NCI-H2029 treated with DMSO at 0.1 percent for 48 hours (cell line): Measurements from ENCODE around the gene SP7.
"Not testable (repeated sequence)": the region's sequence is repeated elsewhere in the genome, so short reads cannot be mapped to it uniquely, and the experiment has no call there.

Experiments used
- DNase-seq: peaks from one replicate; lab custom pipeline; 2025; lab: John Stamatoyannopoulos, UW

SP7 gene

GRCh38 chr12:53336181-53336681 is at the start of gene SP7:
SP7 (minus strand) TSS chr12:53336354; CDS start chr12:53335646, 708 bp downstream.
- no peak for DNase-seq

GRCh38 chr12:53383258-53383657 is 47.1 kb upstream of the SP7 start:
- DNase-seq: no peak

GRCh38 chr12:53381731-53382630 is 45.8 kb upstream of the SP7 start:
- DNase-seq: no peak

- DNase-seq: no peak
These were observed 44.9 kb upstream of the SP7 start for GRCh38 chr12:53380794-53381730.

GRCh38 chr12:53380104-53380793 is 44.1 kb upstream of the SP7 start, which contains the start of gene SP1:
SP1 (plus strand) TSS chr12:53380176; CDS start chr12:53380292, 116 bp downstream.
- DNase-seq: peak; percentile 44

GRCh38 chr12:53379389-53380103 is 43.4 kb upstream of the SP7 start:
- peak; percentile 100 for DNase-seq

- DNase-seq: peak; percentile 79
These were observed 42.7 kb upstream of the SP7 start for GRCh38 chr12:53378724-53379388.

- no peak for DNase-seq
These were observed 42.1 kb upstream of the SP7 start for GRCh38 chr12:53378222-53378621.

- DNase-seq: no peak
These were observed 40.6 kb upstream of the SP7 start for GRCh38 chr12:53376747-53377146.

- not testable (repeated sequence) for DNase-seq
These were observed 38.1 kb upstream of the SP7 start for GRCh38 chr12:53374277-53374676.

GRCh38 chr12:53373554-53374133 is 37.5 kb upstream of the SP7 start:
- not testable (repeated sequence) for DNase-seq

GRCh38 chr12:53365245-53365904 is 29.2 kb upstream of the SP7 start:
- no peak for DNase-seq

GRCh38 chr12:53361638-53362037 is 25.5 kb upstream of the SP7 start:
- not testable (repeated sequence) for DNase-seq

- no peak for DNase-seq
These were observed 22.8 kb upstream of the SP7 start for GRCh38 chr12:53358836-53359419.

- DNase-seq: no peak
These were observed 19.0 kb upstream of the SP7 start for GRCh38 chr12:53355121-53355520.

GRCh38 chr12:53353257-53353655 is 17.1 kb upstream of the SP7 start:
- DNase-seq: no peak

GRCh38 chr12:53352331-53353256 is 16.4 kb upstream of the SP7 start:
- peak; percentile 66 for DNase-seq

- DNase-seq: no peak
These were observed 11.8 kb upstream of the SP7 start for GRCh38 chr12:53347905-53348304.
